ENCODE results near the gene CD74. TPM values are rescaled to one million over a fixed set of nuclear protein-coding genes. Genes with fewer than 3 reads are reported as not detected.

CD74 gene
- total RNA-seq, 1 experiment from 2014 or later = 19.5 TPM

GRCh38 chr5:150396267-150396666 lies 16.4 kb downstream of the CD74 start:
- no peak overlapping the region for H2BK15ac ChIP-seq (ENCODE audit: low read depth, low read length)
- no peaks in the 10 kb centered on the region for H3K27me3 Mint-ChIP-seq (ENCODE audit: low read depth)

More at GRCh38 chr5:150396267-150396666, 16.4 kb downstream of the CD74 start:
- no peaks in the 10 kb centered on the region for H3K79me1 ChIP-seq (ENCODE audit: insufficient read depth, low read depth, low read length, poor library complexity, severe bottlenecking)
- no peaks in the 10 kb centered on the region for H3K4me1 Mint-ChIP-seq
- peaks cover 52 to 93% (median 79%) of the 10 kb centered on the region in 3 experiments for H3K36me3 Mint-ChIP-seq (ENCODE audit: insufficient read depth in 1 of 3, low read depth in 3 of 3)
- no peak overlapping the region for H2BK20ac ChIP-seq (ENCODE audit: low read depth, low read length, poor library complexity, severe bottlenecking)
- no peaks in the 10 kb centered on the region for H3K27me3 ChIP-seq (ENCODE audit: insufficient read depth, low read length)
- no peak overlapping the region for H3K18ac ChIP-seq (ENCODE audit: insufficient read length, low read depth, low read length)
- H3K27ac ChIP-seq (ENCODE audit: insufficient read length, low read depth, low read length) = no peak overlapping the region
- peak overlapping the region in 1 of 3 experiments; percentile 60; a peak in 3 of 7 replicates for H3K27ac Mint-ChIP-seq
- H3K56ac ChIP-seq (ENCODE audit: insufficient read length, low read depth, low read length) = no peak overlapping the region
- H3K9me3 ChIP-seq (ENCODE audit: control insufficient read depth, low read depth, low read length) = no peaks in the 10 kb centered on the region
- no peak overlapping the region for H4K8ac ChIP-seq (replicated peaks; ENCODE audit: insufficient read length, low read depth, low read length)
- WGBS (ENCODE audit: extremely low coverage, insufficient read length, low lambda C conversion rate) = no CpG with 5 or more reads among the region's 7 CpGs
- H2BK120ac ChIP-seq (ENCODE audit: low read depth, low read length, poor library complexity, severe bottlenecking) = no peak overlapping the region
- no peak overlapping the region for H2AFZ ChIP-seq (ENCODE audit: low read length)
- peaks cover 2% of the 10 kb centered on the region for H4K20me1 ChIP-seq (ENCODE audit: control insufficient read depth, insufficient read depth, insufficient read length)
- H3K4ac ChIP-seq (ENCODE audit: low read depth, low read length) = no peak overlapping the region
- TF ChIP-seq CTCF (conservative IDR thresholded peaks at IDR 0.05) = no peak
- no peaks in the 10 kb centered on the region for H3K9me3 Mint-ChIP-seq
- H3K23me2 ChIP-seq (ENCODE audit: insufficient read length, low read depth, low read length, poor library complexity, severe bottlenecking) = no peaks in the 10 kb centered on the region
- no peak overlapping the region for H3K9ac ChIP-seq (ENCODE audit: extremely low read depth, insufficient read length, low read length)
- H3K4me1 ChIP-seq (ENCODE audit: insufficient read depth, low read length) = no peaks in the 10 kb centered on the region
- no peak overlapping the region for H2BK5ac ChIP-seq (ENCODE audit: insufficient read length, low read length)
- H3K4me3 Mint-ChIP-seq = no peak overlapping the region
- no peak overlapping the region for H3T11ph ChIP-seq (ENCODE audit: low read length)
- H4K91ac ChIP-seq (ENCODE audit: insufficient read length, low read depth, low read length) = no peak overlapping the region
- no peak for DNase-seq
- no peaks in the 10 kb centered on the region for H3K79me2 ChIP-seq (ENCODE audit: insufficient read depth, low read length)
- no peak overlapping the region for H3K23ac ChIP-seq (ENCODE audit: insufficient read length, low read depth, low read length)
- no peak overlapping the region for H2BK12ac ChIP-seq (ENCODE audit: insufficient read length, low read depth, low read length)
- no peak overlapping the region for H2AK5ac ChIP-seq (ENCODE audit: insufficient read length, low read length)
- H3K4me2 ChIP-seq (ENCODE audit: insufficient read depth, insufficient read length, low read length) = no peak overlapping the region
- H4K5ac ChIP-seq (ENCODE audit: insufficient read length, low read depth, low read length) = no peak overlapping the region
- H3K14ac ChIP-seq (ENCODE audit: insufficient read depth, low read length) = no peak overlapping the region
